Fibroblast of lung (primary cell): ENCODE data around the gene BAMBI.

ENCODE experiments used
- CTCF ChIP-seq, 2 donors: IDR thresholded peaks in 1 of 2; conservative IDR thresholded peaks in 1 of 2; 1 replicate in 1 of 2; 2 replicates in 1 of 2; pipeline ENCODE4 v1.5.1; 2011 to 2012; ENCODE audit warnings: low read length in 2 of 2, control low read depth in 1 of 2, inconsistent platforms in 1 of 2, low read depth in 1 of 2, mild to moderate bottlenecking in 1 of 2
- EZH2 ChIP-seq: IDR thresholded peaks from 2 replicates; pipeline ENCODE4 v1.5.1; 2012; ENCODE audit warnings: low read length, control low read depth, mild to moderate bottlenecking; ENCODE audit errors: missing control alignments

DNA sequence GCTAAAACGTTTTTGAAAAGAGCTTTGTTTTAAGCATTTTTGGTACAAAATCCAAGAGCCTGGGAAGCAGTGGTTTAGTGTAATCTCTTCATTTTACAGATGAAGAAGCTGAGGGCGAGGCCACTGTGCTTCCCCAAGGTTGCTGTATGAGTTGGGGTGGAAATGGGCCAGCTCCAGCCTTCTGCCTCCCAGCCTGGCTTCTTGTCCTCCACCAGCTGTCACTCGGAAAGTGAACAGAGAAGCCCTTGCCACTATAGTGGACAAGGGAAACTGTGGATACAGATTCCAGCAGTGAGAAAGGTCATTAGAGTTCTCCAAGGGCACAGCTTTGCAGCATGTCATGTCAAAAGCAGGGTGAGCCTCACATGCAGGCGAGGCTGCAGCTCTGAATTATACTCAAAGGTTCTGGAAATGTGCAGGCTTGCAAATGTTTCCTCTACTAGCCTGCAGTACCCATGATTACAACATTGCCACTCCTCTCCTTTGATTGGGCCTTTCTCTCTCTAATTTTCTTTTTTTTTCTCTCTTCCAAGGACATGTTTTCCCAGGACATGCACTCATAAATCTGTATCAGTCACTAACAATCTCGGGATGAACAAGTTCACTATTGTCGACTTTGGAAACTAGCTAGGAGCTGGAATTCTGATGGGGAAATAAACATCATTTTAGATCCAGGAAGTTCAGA lies 33.0 kb downstream of the BAMBI start:
- no peak for TF ChIP-seq CTCF (conservative IDR thresholded peaks at IDR 0.05 in 1 of 2, IDR thresholded peaks at IDR 0.05 in 1 of 2; ENCODE audit: low read depth in 1 of 2, low read length in 2 of 2)
- no peak for TF ChIP-seq EZH2
